ENCODE data around the gene PFKP.

GRCh38 chr10:3094609-3095036 lies 27.3 kb downstream of the PFKP start:
- no peak for TF ChIP-seq CTCF (IDR thresholded peaks at IDR 0.05)
- no peak for TF ChIP-seq ZFX (IDR thresholded peaks at IDR 0.05; ENCODE audit: borderline replicate concordance)
